Measurements from ENCODE around the gene POTEG. TPM values are rescaled to one million over a fixed set of nuclear protein-coding genes. Genes with fewer than 3 reads are reported as not detected.
A peak's percentile ranks its signal among the peaks of the same experiment; 100 is the strongest.
"Not testable (repeated sequence)": the region's sequence is repeated elsewhere in the genome, so short reads cannot be mapped to it uniquely, and the experiment has no call there.

POTEG gene
- polyA plus RNA-seq, 2 of the 4 experiments (the other 2 are of a cell fraction): not detected

GRCh38 chr14:19408519-19408918, 25.6 kb downstream of the POTEG start:
- H3K4me3 ChIP-seq; ATAC-seq; DNase-seq (ENCODE audit: low read depth in 1 of 2, low spot score in 1 of 2); POLR2A ChIA-PET; H3K4me2 ChIP-seq; CTCF ChIA-PET; H3K27ac ChIP-seq; H3K4me1 ChIP-seq; H3K9me3 ChIP-seq; FAIRE-seq: not testable (repeated sequence)
- 45% methylated on average over 12 of the region's 13 CpGs for WGBS (ENCODE audit: missing lambda C conversion rate)

- ATAC-seq; CTCF ChIA-PET; POLR2A ChIA-PET; H3K4me1 ChIP-seq; FAIRE-seq; DNase-seq (ENCODE audit: low read depth in 1 of 2, low spot score in 1 of 2); H3K4me3 ChIP-seq; H3K9me3 ChIP-seq; H3K4me2 ChIP-seq; H3K27ac ChIP-seq: not testable (repeated sequence)
- WGBS (ENCODE audit: missing lambda C conversion rate): 65% methylated on average over 8 of the region's 18 CpGs
Observed at GRCh38 chr14:19402097-19402496, 32.0 kb downstream of the POTEG start.

- H3K4me1 ChIP-seq; H3K4me3 ChIP-seq; H3K9me3 ChIP-seq; POLR2A ChIA-PET; H3K4me2 ChIP-seq; DNase-seq (ENCODE audit: low read depth in 1 of 2, low spot score in 1 of 2); H3K27ac ChIP-seq; FAIRE-seq; CTCF ChIA-PET: not testable (repeated sequence)
- peak in 1 of 2 experiments; percentile 50; a peak in 3 of 6 replicates for ATAC-seq
- 39% methylated on average over 5 of the region's 12 CpGs for WGBS (ENCODE audit: missing lambda C conversion rate)
Observed at GRCh38 chr14:19394727-19395126, 39.4 kb downstream of the POTEG start.

DNA sequence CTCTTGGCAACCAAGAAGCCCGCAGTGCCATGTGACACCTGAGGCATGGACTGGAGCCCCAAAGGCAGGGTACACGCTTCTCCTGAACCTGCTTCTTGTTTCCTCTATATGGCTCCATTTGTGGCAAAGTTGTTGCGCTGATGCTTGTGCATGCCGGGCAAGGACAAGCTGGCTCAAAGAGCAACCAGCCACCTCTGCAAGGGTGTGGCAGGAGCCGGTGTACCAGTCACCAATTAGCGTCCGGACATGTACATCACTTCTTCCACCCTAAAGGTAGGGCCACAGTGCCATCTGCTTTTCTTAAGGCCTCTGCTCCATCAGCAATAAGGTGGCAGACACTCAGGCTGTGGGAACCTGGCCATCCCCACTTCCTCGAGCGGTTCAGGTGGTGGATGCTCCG, 43.9 kb downstream of the POTEG start:
- WGBS (ENCODE audit: missing lambda C conversion rate): 52% methylated on average over 10 of the region's 10 CpGs

GRCh38 chr14:19388741-19389140, 45.4 kb downstream of the POTEG start:
- H3K4me2 ChIP-seq; CTCF ChIA-PET; H3K27ac ChIP-seq; H3K9me3 ChIP-seq; ATAC-seq; H3K4me3 ChIP-seq; POLR2A ChIA-PET; FAIRE-seq; H3K4me1 ChIP-seq; DNase-seq (ENCODE audit: low read depth in 1 of 2, low spot score in 1 of 2): not testable (repeated sequence)
- WGBS (ENCODE audit: missing lambda C conversion rate): 37% methylated on average over 3 of the region's 4 CpGs

More for the DNA sequence above, 43.9 kb downstream of the POTEG start:
- peak in 1 of 2 experiments; percentile 6 for DNase-seq (ENCODE audit: low read depth in 1 of 2, low spot score in 1 of 2)
- H3K27ac ChIP-seq, CTCF ChIA-PET, H3K4me1 ChIP-seq, H3K4me2 ChIP-seq, FAIRE-seq, H3K9me3 ChIP-seq, POLR2A ChIA-PET, H3K4me3 ChIP-seq, ATAC-seq: not testable (repeated sequence)

DNA sequence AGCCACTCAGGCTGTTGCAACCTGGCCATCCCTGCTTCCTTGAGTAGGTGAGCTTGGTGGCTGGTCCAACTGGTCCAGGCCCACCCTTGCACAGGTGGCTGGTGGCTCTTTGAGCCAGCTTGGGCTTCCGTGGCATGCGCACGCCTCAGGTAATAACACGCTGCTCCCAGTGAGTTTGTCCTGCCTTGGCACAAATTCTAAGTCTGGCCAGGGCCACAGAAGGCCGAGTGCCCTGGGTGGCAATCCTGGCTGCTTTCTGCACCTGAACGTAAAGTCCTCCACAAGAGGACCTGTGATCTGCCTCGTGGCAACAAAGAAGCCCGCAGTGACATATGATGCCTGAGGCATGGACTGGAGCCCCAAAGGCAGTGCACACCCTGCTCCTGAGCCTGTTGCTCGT, 47.1 kb downstream of the POTEG start:
- POLR2A ChIA-PET; H3K9me3 ChIP-seq; ATAC-seq; FAIRE-seq; DNase-seq (ENCODE audit: low read depth in 1 of 2, low spot score in 1 of 2); H3K4me3 ChIP-seq; H3K27ac ChIP-seq; CTCF ChIA-PET; H3K4me1 ChIP-seq; H3K4me2 ChIP-seq: not testable (repeated sequence)
- WGBS (ENCODE audit: missing lambda C conversion rate): 42% methylated on average over 9 of the region's 9 CpGs

- FAIRE-seq; POLR2A ChIA-PET; H3K4me3 ChIP-seq; DNase-seq (ENCODE audit: low read depth in 1 of 2, low spot score in 1 of 2); H3K4me1 ChIP-seq; H3K4me2 ChIP-seq; H3K9me3 ChIP-seq; ATAC-seq; H3K27ac ChIP-seq; CTCF ChIA-PET: not testable (repeated sequence)
- WGBS (ENCODE audit: missing lambda C conversion rate): 13% methylated on average over 4 of the region's 7 CpGs
Observed at GRCh38 chr14:19386309-19386708, 47.8 kb downstream of the POTEG start.

GRCh38 chr14:19384088-19384781, 49.9 kb downstream of the POTEG start:
- DNase-seq (ENCODE audit: low read depth in 1 of 2, low spot score in 1 of 2); H3K9me3 ChIP-seq; FAIRE-seq; CTCF ChIA-PET; H3K4me1 ChIP-seq; POLR2A ChIA-PET; H3K27ac ChIP-seq; H3K4me2 ChIP-seq; H3K4me3 ChIP-seq: not testable (repeated sequence)
- peak in 1 of 2 experiments; percentile 24; a peak in 1 of 6 replicates for ATAC-seq
- 21% methylated on average over 2 of the region's 6 CpGs for WGBS (ENCODE audit: missing lambda C conversion rate)

GRCh38 chr14:19383008-19383584, 51.0 kb downstream of the POTEG start:
- POLR2A ChIA-PET; H3K4me2 ChIP-seq; FAIRE-seq; DNase-seq (ENCODE audit: low read depth in 1 of 2, low spot score in 1 of 2); H3K4me1 ChIP-seq; CTCF ChIA-PET; H3K27ac ChIP-seq; H3K9me3 ChIP-seq; H3K4me3 ChIP-seq: not testable (repeated sequence)
- ATAC-seq: peak in 1 of 2 experiments; percentile 13; a peak in 1 of 6 replicates
- 74% methylated on average over 5 of the region's 6 CpGs for WGBS (ENCODE audit: missing lambda C conversion rate)
